AG04450 (cell line): ENCODE data around the gene IRF2. TPM values are rescaled to one million over a fixed set of nuclear protein-coding genes. Genes with fewer than 3 reads are reported as not detected.

Experiments
- CTCF ChIA-PET: fragments of 300-600, 350-600 bp; formaldehyde crosslinking; extraction: SDS; loops from one replicate; lab custom pipeline; 2022; ENCODE audit warnings: antibody characterized with exemption, inconsistent platforms; lab: Charles Lee
- POLR2A ChIA-PET: fragments of 350-600 bp; formaldehyde crosslinking; extraction: SDS; loops from one replicate; lab custom pipeline; 2021; ENCODE audit warnings: antibody characterized with exemption, inconsistent platforms; lab: Yijun Ruan, JAX
- DNase-seq: peaks from one replicate; pipeline ENCODE4 v3.0.0-alpha.2; 2011; ENCODE audit warnings: low read depth, low spot score
- H3K27ac ChIP-seq: one replicate; pipeline ENCODE4 v1.5.1; 2012; ENCODE audit warnings: low read depth, low read length, control low read depth
- H3K27me3 ChIP-seq: one replicate; pipeline ENCODE4 v1.6.0; 2012; ENCODE audit warnings: low read length; ENCODE audit not compliant: control insufficient read depth, insufficient read depth
- H3K4me3 ChIP-seq: 2 replicates; pipeline ENCODE4 v1.5.1; 2011; ENCODE audit warnings: mild to moderate bottlenecking, low read depth, low read length, control low read depth
- H3K9me3 ChIP-seq: 2 replicates; pipeline ENCODE4 v1.5.1; 2012; ENCODE audit warnings: low read length; ENCODE audit not compliant: control insufficient read depth, insufficient read depth
- CTCF ChIP-seq: IDR thresholded peaks from 2 replicates; pipeline ENCODE4 v1.5.1; 2011; ENCODE audit warnings: low read depth, low read length, control low read depth, inconsistent platforms
- polyA plus RNA-seq: library from polyadenylated mRNA; depleted of rRNA; stranded (reverse); fragments of >200 nt; gene quantifications from 2 replicates; pipeline ENCODE4 v1.2.3, GENCODE V29; 2011

IRF2 gene
- polyA plus RNA-seq, 1 experiment = 39.2 TPM

- POLR2A ChIA-PET = no interaction called here
- Histone ChIP-seq H3K4me3 (no peak overlapping the region), H3K27me3 (no peaks in the 10 kb centered on the region), H3K27ac (no peak overlapping the region), H3K9me3 (no peaks in the 10 kb centered on the region; the same call in none of the 2 replicates)
- CTCF ChIA-PET = no interaction called here
- DNase-seq = no peak
- TF ChIP-seq CTCF = no peak
These were observed 36.8 kb upstream of the IRF2 start for GRCh38 chr4:184511156-184511555.

GRCh38 chr4:184510401-184510800 is 36.1 kb upstream of the IRF2 start:
- ChIA-PET CTCF (interaction anchor here (0.6 kb wide), 1 partner anchor 246 kb away, joined by 5 read pairs; no protein-coding TSS in a partner anchor), POLR2A (no interaction called here)
- Histone ChIP-seq H3K4me3 (no peak overlapping the region), H3K27ac (no peak overlapping the region), H3K9me3 (no peaks in the 10 kb centered on the region; the same call in none of the 2 replicates), H3K27me3 (no peaks in the 10 kb centered on the region)
- no peak for DNase-seq
- TF ChIP-seq CTCF = no peak

GRCh38 chr4:184506527-184507121 is 32.3 kb upstream of the IRF2 start:
- ChIA-PET CTCF (no interaction called here), POLR2A (no interaction called here)
- DNase-seq = no peak
- H3K27me3 ChIP-seq = no peaks in the 10 kb centered on the region
- H3K9me3 ChIP-seq = no peaks in the 10 kb centered on the region; the same call in none of the 2 replicates
- H3K27ac ChIP-seq = no peak overlapping the region
- H3K4me3 ChIP-seq = no peak overlapping the region
- TF ChIP-seq CTCF = peak; percentile 34

GRCh38 chr4:184504385-184504784 is 30.0 kb upstream of the IRF2 start:
- DNase-seq = no peak
- Histone ChIP-seq H3K4me3 (no peak overlapping the region), H3K27ac (no peak overlapping the region), H3K9me3 (no peaks in the 10 kb centered on the region; the same call in 1 of the 2 replicates), H3K27me3 (no peaks in the 10 kb centered on the region)
- ChIA-PET CTCF (no interaction called here), POLR2A (no interaction called here)
- TF ChIP-seq CTCF = no peak

- Histone ChIP-seq H3K4me3 (no peak overlapping the region), H3K27me3 (no peaks in the 10 kb centered on the region), H3K9me3 (no peaks in the 10 kb centered on the region; the same call in 1 of the 2 replicates), H3K27ac (no peak overlapping the region)
- POLR2A ChIA-PET = no interaction called here
- CTCF ChIA-PET = no interaction called here
- TF ChIP-seq CTCF = no peak
- no peak for DNase-seq
These were observed 29.5 kb upstream of the IRF2 start for GRCh38 chr4:184503869-184504300.
